ENCODE measurements around the gene MEGF6.

GRCh38 chr1:3651930-3652547, 40.7 kb upstream of the MEGF6 start, which contains the start of gene TP73:
- TF ChIP-seq POLR2AphosphoS5 (IDR thresholded peaks at IDR 0.05; ENCODE audit: low read depth, low read length) (no peak), POLR2A (IDR thresholded peaks at IDR 0.05; ENCODE audit: low read depth, low read length) (0 out of 2 replicates have a peak, but pooled peaks have one; percentile 35)
